T-cell (primary cell): ENCODE measurements around the gene SAMD4A. TPM values are rescaled to one million over a fixed set of nuclear protein-coding genes. Genes with fewer than 3 reads are reported as not detected.

ENCODE experiments used
- ATAC-seq, 4 experiments: fragments of 200-7000 bp in 3 of 4; fragments of 150-1000 bp in 1 of 4; cut with Tn5 transposase; replicated peaks in 1 of 4; 1 replicate in 3 of 4; 2 replicates in 1 of 4; pipeline ENCODE4 v1.10.0; 2021; ENCODE audit warnings: moderate library complexity in 3 of 4, mild to moderate bottlenecking in 2 of 4, moderate number of reproducible peaks in 1 of 4
- CTCF ChIA-PET, 2 donors: fragments of 300-600 bp; sonication (Branson Sonifier 250); formaldehyde crosslinking; loops; one replicate each; lab custom pipeline; 2022; ENCODE audit warnings: antibody characterized with exemption in 2 of 2; lab: Charles Lee
- POLR2A ChIA-PET, 2 donors: fragments of 300-600 bp; sonication (Branson Sonifier 250); formaldehyde crosslinking; loops; one replicate each; lab custom pipeline; 2022; ENCODE audit warnings: antibody characterized with exemption in 2 of 2; lab: Charles Lee
- DNase-seq, 35 experiments: peaks; one replicate each; pipeline versions ENCODE4 v3.0.0 to v3.0.0-alpha.2; 2013 to 2023
- H3K27ac ChIP-seq: one replicate; pipeline ENCODE4 v1.5.1; 2013; ENCODE audit warnings: low read length
- H3K27me3 ChIP-seq, 2 experiments: replicated peaks in 1 of 2; 1 replicate in 1 of 2; 2 replicates in 1 of 2; pipeline versions ENCODE4 v1.6.1 to v1.7.0; 2013; ENCODE audit warnings: low read length in 1 of 2, mixed read lengths in 1 of 2; ENCODE audit not compliant: control insufficient read depth in 2 of 2, insufficient read depth in 2 of 2; ENCODE audit errors: extremely low read depth in 1 of 2
- H3K36me3 ChIP-seq, 2 donors: 1 replicate in 1 of 2; 2 replicates in 1 of 2; pipeline versions ENCODE4 v1.6.1 to v1.7.0; 2013; ENCODE audit warnings: low read length in 1 of 2; ENCODE audit not compliant: control insufficient read depth in 2 of 2, insufficient read depth in 1 of 2; ENCODE audit errors: extremely low read depth in 1 of 2
- H3K4me1 ChIP-seq, 2 experiments: 1 replicate in 1 of 2; 2 replicates in 1 of 2; pipeline versions ENCODE4 v1.6.1 to v1.7.0; 2013; ENCODE audit warnings: low read length in 2 of 2, mixed read lengths in 1 of 2; ENCODE audit not compliant: insufficient read depth in 2 of 2, control insufficient read depth in 1 of 2; ENCODE audit errors: extremely low read depth in 1 of 2
- H3K4me3 ChIP-seq, 2 donors: 1 replicate in 1 of 2; 2 replicates in 1 of 2; pipeline versions ENCODE4 v1.5.1 to v1.7.0; 2013; ENCODE audit warnings: mild to moderate bottlenecking in 2 of 2, low read length in 1 of 2, moderate library complexity in 1 of 2; ENCODE audit not compliant: control insufficient read depth in 1 of 2; ENCODE audit errors: extremely low read depth in 1 of 2
- H3K9me3 ChIP-seq: 2 replicates; pipeline ENCODE4 v1.7.0; 2013
- H3K27ac Mint-ChIP-seq, 2 donors: one replicate each; pipeline ENCODE4 v1.8.0; 2020 to 2021; ENCODE audit warnings: mild to moderate bottlenecking in 2 of 2, mixed read lengths in 2 of 2
- H3K27me3 Mint-ChIP-seq, 2 donors: one replicate each; pipeline ENCODE4 v1.8.0; 2021 to 2022; ENCODE audit warnings: mixed read lengths in 2 of 2
- H3K36me3 Mint-ChIP-seq: one replicate; pipeline ENCODE4 v1.8.0; 2021; ENCODE audit warnings: mixed read lengths
- H3K4me1 Mint-ChIP-seq, 3 donors: one replicate each; pipeline ENCODE4 v1.8.0; 2020 to 2022; ENCODE audit warnings: mixed read lengths in 3 of 3, mild to moderate bottlenecking in 1 of 3
- H3K4me3 Mint-ChIP-seq, 3 donors: one replicate each; pipeline ENCODE4 v1.8.0; 2020 to 2022; ENCODE audit warnings: mild to moderate bottlenecking in 3 of 3, mixed read lengths in 3 of 3, moderate library complexity in 3 of 3
- H3K9me3 Mint-ChIP-seq, 3 donors: one replicate each; pipeline ENCODE4 v1.8.0; 2020 to 2022; ENCODE audit warnings: mixed read lengths in 3 of 3
- WGBS: methylation state at CpG from one replicate; pipeline ENCODE4 v1.1.5; 2013; ENCODE audit warnings: missing lambda C conversion rate; ENCODE audit not compliant: insufficient coverage; 5-methylcytosine and 5-hydroxymethylcytosine counted together
- total RNA-seq, 35 experiments: library from RNA in 6 of 35; stranded (reverse) in 6 of 35; fragments of 120-200 nt in 1 of 35; gene quantifications; one replicate each; pipeline versions ENCODE4 v1.2.1 to v1.2.4 and lab custom pipeline; 2013 to 2026

SAMD4A gene
- total RNA-seq, 5 donors from 2014 or later (not counting 1 experiment from before 2014, with no cell fraction given) = 1.2 to 3.9 (median 1.3) TPM

GRCh38 chr14:54548491-54548890 is 18.4 kb upstream of the SAMD4A start:
- Mint-ChIP-seq H3K4me3 (no peak overlapping the region), H3K36me3 (no peaks in the 10 kb centered on the region), H3K27me3 (peaks cover 2 to 4% of the 10 kb centered on the region in 2 donors), H3K4me1 (no peaks in the 10 kb centered on the region), H3K9me3 (no peaks in the 10 kb centered on the region), H3K27ac (no peak overlapping the region)
- Histone ChIP-seq H3K36me3 (no peaks in the 10 kb centered on the region), H3K4me3 (no peak overlapping the region), H3K27me3 (no peaks in the 10 kb centered on the region), H3K4me1 (no peaks in the 10 kb centered on the region), H3K9me3 (no peaks in the 10 kb centered on the region), H3K27ac (no peak overlapping the region)
- DNase-seq (no peak), ATAC-seq (no peak)
- 71% methylated on average over 2 of the region's 5 CpGs for WGBS
- ChIA-PET POLR2A (interaction anchor here (0.6 to 0.7 kb wide), 2 partner anchors 32 to 839 kb away, joined by 3 read pairs; no protein-coding TSS in a partner anchor), CTCF (interaction anchor here in 1 of 2 donors (0.7 to 1.3 kb wide), 2 partner anchors 16 to 1777 kb away, joined by 3 read pairs; no protein-coding TSS in a partner anchor)

- DNase-seq (no peak), ATAC-seq (no peak)
- Mint-ChIP-seq H3K4me1 (no peaks in the 10 kb centered on the region), H3K9me3 (no peaks in the 10 kb centered on the region), H3K27me3 (peaks cover 4 to 5% of the 10 kb centered on the region in 2 donors), H3K4me3 (no peak overlapping the region), H3K36me3 (no peaks in the 10 kb centered on the region), H3K27ac (no peak overlapping the region)
- no peaks in the 10 kb centered on the region for H3K36me3 ChIP-seq
- ChIA-PET POLR2A (no interaction called here), CTCF (interaction anchor here in 1 of 2 donors (0.6 kb wide), 1 partner anchor 42 kb away, joined by 4 read pairs; no protein-coding TSS in a partner anchor)
- H3K27me3 ChIP-seq = no peaks in the 10 kb centered on the region
- no peak overlapping the region for H3K27ac ChIP-seq
- no peak overlapping the region for H3K4me3 ChIP-seq
- no peaks in the 10 kb centered on the region for H3K9me3 ChIP-seq
- no peaks in the 10 kb centered on the region for H3K4me1 ChIP-seq
- WGBS = 100% methylated on average over 1 of the region's 3 CpGs
Measured at GRCh38 chr14:54549862-54550261, 17.1 kb upstream of the SAMD4A start.

DNA sequence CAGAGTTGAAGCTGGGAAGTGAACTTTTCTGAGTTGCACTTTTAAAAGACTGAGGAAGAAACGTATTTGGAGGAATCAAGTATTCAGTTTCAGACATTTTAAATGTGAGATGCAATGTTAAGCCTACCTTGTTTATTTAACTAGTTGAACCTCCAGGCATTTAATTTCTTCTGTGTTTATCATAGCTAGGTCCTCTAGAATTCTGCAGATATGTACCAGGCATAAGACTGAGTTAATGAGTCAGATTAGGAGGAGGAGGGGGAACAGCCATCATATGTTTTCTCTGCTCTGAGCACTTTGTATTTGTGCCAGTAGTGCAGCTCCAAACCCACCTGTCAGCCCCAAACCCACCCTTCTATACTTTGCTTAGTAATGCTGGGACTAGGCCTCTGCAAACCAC is 16.4 kb upstream of the SAMD4A start:
- Mint-ChIP-seq H3K9me3 (no peaks in the 10 kb centered on the region), H3K27ac (no peak overlapping the region), H3K36me3 (no peaks in the 10 kb centered on the region), H3K4me3 (no peak overlapping the region), H3K27me3 (peaks cover 4 to 9% of the 10 kb centered on the region in 2 donors), H3K4me1 (no peaks in the 10 kb centered on the region)
- H3K4me1 ChIP-seq = no peaks in the 10 kb centered on the region
- ATAC-seq (no peak), DNase-seq (no peak)
- H3K27ac ChIP-seq = no peak overlapping the region
- H3K9me3 ChIP-seq = no peaks in the 10 kb centered on the region
- WGBS = no CpG with 5 or more reads among the region's 1 CpG
- POLR2A ChIA-PET = no interaction called here
- H3K27me3 ChIP-seq = no peaks in the 10 kb centered on the region
- CTCF ChIA-PET = no interaction called here
- H3K36me3 ChIP-seq = no peaks in the 10 kb centered on the region
- H3K4me3 ChIP-seq = no peak overlapping the region

DNA sequence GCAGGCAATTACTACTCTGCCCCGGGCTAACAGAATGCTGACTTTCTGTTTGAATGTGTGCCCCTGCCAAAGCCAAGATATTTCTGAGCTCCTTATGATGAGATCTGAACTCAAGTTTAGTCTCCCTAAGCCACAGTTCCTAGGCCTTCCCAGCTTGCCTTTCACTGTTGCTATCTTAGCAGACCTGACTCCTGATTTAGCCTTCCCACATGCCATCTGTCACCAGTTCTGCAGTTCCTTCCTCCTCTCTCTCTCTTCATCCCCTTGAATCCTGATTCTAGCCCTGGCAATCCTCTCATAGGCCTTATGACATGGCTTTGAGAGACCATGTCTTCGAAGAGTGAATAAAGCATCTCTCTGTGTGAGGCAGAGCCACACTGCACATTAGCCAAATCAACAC is 12.5 kb upstream of the SAMD4A start:
- Histone ChIP-seq H3K4me1 (no peaks in the 10 kb centered on the region), H3K9me3 (no peaks in the 10 kb centered on the region), H3K4me3 (no peak overlapping the region), H3K27ac (no peak overlapping the region), H3K36me3 (no peaks in the 10 kb centered on the region), H3K27me3 (peaks cover 0 to 6% of the 10 kb centered on the region in 2 experiments)
- CTCF ChIA-PET = interaction anchor here in 1 of 2 donors (0.6 to 0.7 kb wide), 3 partner anchors 9 to 12 kb away, joined by 3 to 4 read pairs (median 4); no protein-coding TSS in a partner anchor
- 88% methylated on average over 1 of the region's 2 CpGs for WGBS
- POLR2A ChIA-PET = no interaction called here
- Mint-ChIP-seq H3K36me3 (no peaks in the 10 kb centered on the region), H3K4me3 (no peak overlapping the region), H3K27me3 (peaks cover 10 to 11% of the 10 kb centered on the region in 2 donors), H3K4me1 (no peaks in the 10 kb centered on the region), H3K27ac (no peak overlapping the region), H3K9me3 (no peaks in the 10 kb centered on the region)
- DNase-seq = no peak
- no peak for ATAC-seq

DNA sequence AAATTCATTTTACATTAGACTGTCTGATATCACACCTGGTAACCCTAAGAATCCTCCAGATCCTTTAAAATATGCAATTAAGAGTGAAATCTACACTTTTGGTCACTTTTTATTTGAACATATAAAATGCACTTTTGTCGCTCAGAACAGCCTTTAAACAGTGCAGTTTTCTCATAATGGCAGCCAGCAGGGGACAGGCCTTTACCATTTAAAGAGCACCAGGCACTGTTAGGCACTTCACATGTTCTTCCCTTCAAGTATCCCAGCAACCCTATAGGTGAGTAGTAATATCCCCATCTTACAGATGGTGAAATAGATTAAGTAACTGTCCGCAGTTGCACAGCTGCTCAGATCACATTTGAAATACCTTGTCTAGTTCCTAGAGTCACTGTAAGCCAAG is 11.3 kb upstream of the SAMD4A start:
- no CpG with 5 or more reads among the region's 2 CpGs for WGBS
- H3K9me3 ChIP-seq = no peaks in the 10 kb centered on the region
- ChIA-PET POLR2A (interaction anchor here in 1 of 2 donors (0.6 kb wide), 1 partner anchor 13 kb away, joined by 9 read pairs; no protein-coding TSS in a partner anchor), CTCF (no interaction called here)
- ATAC-seq (no peak), DNase-seq (no peak)
- Mint-ChIP-seq H3K36me3 (no peaks in the 10 kb centered on the region), H3K4me3 (no peak overlapping the region), H3K4me1 (no peaks in the 10 kb centered on the region), H3K9me3 (no peaks in the 10 kb centered on the region), H3K27me3 (peaks cover 10 to 12% of the 10 kb centered on the region in 2 donors), H3K27ac (no peak overlapping the region)
- H3K27me3 ChIP-seq = peaks cover 0 to 6% of the 10 kb centered on the region in 2 experiments
- no peaks in the 10 kb centered on the region for H3K4me1 ChIP-seq
- H3K4me3 ChIP-seq = no peak overlapping the region
- H3K36me3 ChIP-seq = no peaks in the 10 kb centered on the region
- no peak overlapping the region for H3K27ac ChIP-seq

- no peak for ATAC-seq
- H3K27me3 Mint-ChIP-seq = peaks cover 12% of the 10 kb centered on the region in 2 donors
Measured at GRCh38 chr14:54556535-54556934, 10.4 kb upstream of the SAMD4A start.

More at GRCh38 chr14:54556535-54556934, 10.4 kb upstream of the SAMD4A start:
- no peaks in the 10 kb centered on the region for H3K4me1 ChIP-seq
- Mint-ChIP-seq H3K27ac (no peak overlapping the region), H3K36me3 (no peaks in the 10 kb centered on the region), H3K9me3 (no peaks in the 10 kb centered on the region), H3K4me3 (no peak overlapping the region), H3K4me1 (no peaks in the 10 kb centered on the region)
- CTCF ChIA-PET = no interaction called here
- WGBS = 100% methylated on average over 1 of the region's 9 CpGs
- peaks cover 0 to 6% of the 10 kb centered on the region in 2 experiments for H3K27me3 ChIP-seq
- H3K4me3 ChIP-seq = no peak overlapping the region
- H3K36me3 ChIP-seq = no peaks in the 10 kb centered on the region
- no peak overlapping the region for H3K27ac ChIP-seq
- POLR2A ChIA-PET = no interaction called here
- H3K9me3 ChIP-seq = no peaks in the 10 kb centered on the region
- DNase-seq = no peak
